OCI-LY1 (cell line): ENCODE results near the gene DPH3.

Experiments
- H2AFZ ChIP-seq: fragments of 200-600 bp; sonication (generic), shearing (Covaris generic); 2 replicates; pipeline ENCODE4 v1.6.0; 2014; ENCODE audit warnings: antibody characterized with exemption, mild to moderate bottlenecking, low read length
- H3F3A ChIP-seq: fragments of 200-600 bp; sonication (generic), shearing (Covaris generic); 2 replicates; pipeline ENCODE4 v1.6.0; 2014; ENCODE audit warnings: mild to moderate bottlenecking, antibody characterized with exemption, low read length, moderate library complexity; ENCODE audit not compliant: insufficient read depth
- H3K27ac ChIP-seq: fragments of 200-600 bp; sonication (generic); 2 replicates; pipeline ENCODE4 v1.5.1; 2014; ENCODE audit warnings: low read length, mixed run types, mild to moderate bottlenecking, low read depth; ENCODE audit not compliant: poor library complexity, severe bottlenecking
- H3K27me3 ChIP-seq: fragments of 200-600 bp; sonication (generic); 2 replicates; pipeline ENCODE4 v1.6.0; 2014; ENCODE audit warnings: antibody characterized with exemption, mild to moderate bottlenecking, low read length, moderate library complexity; ENCODE audit not compliant: insufficient read depth
- H3K36me3 ChIP-seq: fragments of 200-600 bp; sonication (generic); 2 replicates; pipeline ENCODE4 v1.6.1; 2014; ENCODE audit warnings: mild to moderate bottlenecking, antibody characterized with exemption, low read length, moderate library complexity, mixed read lengths; ENCODE audit not compliant: insufficient read depth
- H3K4me1 ChIP-seq: fragments of 200-600 bp; sonication (generic); 2 replicates; pipeline ENCODE4 v1.5.1; 2014; ENCODE audit warnings: mild to moderate bottlenecking, low read length, moderate library complexity; ENCODE audit not compliant: insufficient read depth, severe bottlenecking
- H3K4me2 ChIP-seq: fragments of 200-600 bp; sonication (generic), shearing (Covaris generic); 2 replicates; pipeline ENCODE4 v1.6.1; 2014; ENCODE audit warnings: low read length
- H3K4me3 ChIP-seq: fragments of 200-600 bp; sonication (generic); 2 replicates; pipeline ENCODE4 v1.5.1; 2014; ENCODE audit warnings: low read length, low read depth, mild to moderate bottlenecking, mixed read lengths; ENCODE audit not compliant: poor library complexity, severe bottlenecking
- H3K79me2 ChIP-seq: fragments of 200-600 bp; shearing (Covaris generic); 2 replicates; pipeline ENCODE4 v1.6.1; 2016; ENCODE audit warnings: mixed run types, low read length, mixed read lengths; ENCODE audit not compliant: insufficient read depth
- H3K9ac ChIP-seq: fragments of 200-600 bp; sonication (generic), shearing (Covaris generic); 2 replicates; pipeline ENCODE4 v1.6.1; 2014; ENCODE audit warnings: mild to moderate bottlenecking, low read length, mixed read lengths
- H3K9me2 ChIP-seq: fragments of 200-600 bp; sonication (generic), shearing (Covaris generic); 2 replicates; pipeline ENCODE4 v1.6.1; 2014; ENCODE audit warnings: low read depth, mild to moderate bottlenecking, low read length, mixed read lengths
- H3K9me3 ChIP-seq: fragments of 200-600 bp; shearing (Covaris generic); 2 replicates; pipeline ENCODE4 v1.6.1; 2014; ENCODE audit warnings: low read length, mixed read lengths
- H4K20me1 ChIP-seq: fragments of 200-600 bp; sonication (generic), shearing (Covaris generic); 2 replicates; pipeline ENCODE4 v1.6.0; 2016; ENCODE audit warnings: mild to moderate bottlenecking, low read length; ENCODE audit not compliant: insufficient read depth
- CTCF ChIP-seq: fragments of 200-600 bp; sonication (generic), shearing (Covaris generic); IDR thresholded peaks from 2 replicates; pipeline ENCODE4 v1.5.1; 2017; ENCODE audit warnings: mild to moderate bottlenecking, antibody characterized with exemption, low read length, moderate library complexity, mixed read lengths
- EZH2 ChIP-seq: fragments of 200-600 bp; sonication (generic), shearing (Covaris generic); IDR thresholded peaks from 2 replicates; pipeline ENCODE4 v1.8.0; 2017; ENCODE audit warnings: borderline replicate concordance, mixed run types, mild to moderate bottlenecking, antibody characterized with exemption, low read length, moderate library complexity, mixed read lengths

Gene DPH3

DNA sequence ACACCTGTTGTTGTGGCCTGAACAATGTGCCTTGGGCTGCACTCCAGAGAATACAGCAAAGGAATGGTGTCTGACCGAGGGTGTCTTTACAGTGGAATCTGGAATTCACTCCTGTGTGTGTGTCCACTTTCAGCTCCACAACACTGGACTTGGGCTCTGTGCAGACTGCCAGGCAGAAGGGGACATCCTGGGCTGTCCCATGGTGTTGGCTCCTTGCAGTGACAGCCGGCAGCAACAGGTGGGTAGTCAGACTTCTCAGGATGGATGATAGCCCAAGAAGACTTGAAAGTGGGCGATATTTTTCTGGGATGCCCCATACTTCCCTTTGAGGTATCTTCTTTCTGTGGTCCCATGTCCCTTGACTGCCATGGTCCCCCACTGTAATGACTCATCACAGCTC, 45.0 kb downstream of the DPH3 start:
- Histone ChIP-seq H3F3A (no peaks in the 10 kb centered on the region), H3K27me3 (no peaks in the 10 kb centered on the region)

DNA sequence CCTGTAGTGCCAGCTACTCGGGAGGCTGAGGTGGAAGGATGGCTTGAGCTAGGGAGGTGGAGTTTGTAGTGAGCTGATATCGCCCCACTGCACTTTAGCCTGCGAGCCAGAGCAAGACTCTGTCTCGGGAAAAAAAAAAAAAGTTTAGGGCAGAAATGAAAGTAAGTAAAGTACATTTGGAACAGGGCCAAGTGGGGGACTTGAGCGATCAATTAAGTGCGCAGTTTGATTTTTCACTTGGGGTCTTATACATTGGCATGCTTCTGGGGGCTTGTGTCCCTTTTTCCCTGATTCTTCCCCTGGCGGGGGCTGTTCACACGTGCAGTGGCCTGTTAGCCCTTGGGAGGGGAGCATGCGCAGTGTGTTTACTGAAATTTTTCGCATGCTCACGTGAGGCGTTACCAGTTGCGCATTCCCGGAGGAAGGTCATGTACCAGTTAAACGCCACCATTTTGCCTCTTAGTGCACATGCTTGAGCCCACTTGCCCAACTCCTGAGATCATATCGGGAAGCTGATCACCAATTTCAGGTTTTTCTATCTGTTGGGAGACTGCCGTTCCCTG, 48.3 kb downstream of the DPH3 start:
- Histone ChIP-seq H4K20me1 (no peaks in the 10 kb centered on the region), H3K4me3 (no peak overlapping the region), H3K27ac (no peak overlapping the region), H3K36me3 (no peaks in the 10 kb centered on the region), H3K9me3 (no peaks in the 10 kb centered on the region), H3K79me2 (no peaks in the 10 kb centered on the region), H3K9me2 (no peaks in the 10 kb centered on the region), H3F3A (no peaks in the 10 kb centered on the region), H2AFZ (no peak overlapping the region), H3K4me2 (no peak overlapping the region), H3K4me1 (no peaks in the 10 kb centered on the region), H3K9ac (no peak overlapping the region), H3K27me3 (no peaks in the 10 kb centered on the region)
- TF ChIP-seq CTCF (no peak), EZH2 (no peak)

More for the DNA sequence above, 45.0 kb downstream of the DPH3 start:
- no peak overlapping the region for H3K9ac ChIP-seq
- no peaks in the 10 kb centered on the region for H4K20me1 ChIP-seq
- no peaks in the 10 kb centered on the region for H3K9me2 ChIP-seq
- no peaks in the 10 kb centered on the region for H3K9me3 ChIP-seq
- no peaks in the 10 kb centered on the region for H3K4me1 ChIP-seq
- H3K4me2 ChIP-seq: no peak overlapping the region
- H3K36me3 ChIP-seq: no peaks in the 10 kb centered on the region
- no peaks in the 10 kb centered on the region for H3K79me2 ChIP-seq
- TF ChIP-seq CTCF (no peak), EZH2 (no peak)
- H3K27ac ChIP-seq: no peak overlapping the region
- no peak overlapping the region for H2AFZ ChIP-seq
- H3K4me3 ChIP-seq: no peak overlapping the region

- Histone ChIP-seq H3K4me3 (no peak overlapping the region), H3F3A (no peaks in the 10 kb centered on the region), H3K9ac (no peak overlapping the region), H3K9me3 (no peaks in the 10 kb centered on the region), H3K4me2 (no peak overlapping the region), H3K36me3 (no peaks in the 10 kb centered on the region), H2AFZ (no peak overlapping the region), H4K20me1 (no peaks in the 10 kb centered on the region), H3K9me2 (no peaks in the 10 kb centered on the region), H3K79me2 (no peaks in the 10 kb centered on the region), H3K27ac (no peak overlapping the region), H3K27me3 (no peaks in the 10 kb centered on the region), H3K4me1 (no peaks in the 10 kb centered on the region)
- TF ChIP-seq CTCF (no peak), EZH2 (no peak)
These were observed 50.4 kb downstream of the DPH3 start for GRCh38 chr3:16214366-16214765.
